ENCODE measurements around the gene RPL10. TPM values are rescaled to one million over a fixed set of nuclear protein-coding genes. Genes with fewer than 3 reads are reported as not detected.

Gene RPL10
- total RNA-seq, 2 experiments from 2014 or later = 3,331 to 3,466 TPM

DNA sequence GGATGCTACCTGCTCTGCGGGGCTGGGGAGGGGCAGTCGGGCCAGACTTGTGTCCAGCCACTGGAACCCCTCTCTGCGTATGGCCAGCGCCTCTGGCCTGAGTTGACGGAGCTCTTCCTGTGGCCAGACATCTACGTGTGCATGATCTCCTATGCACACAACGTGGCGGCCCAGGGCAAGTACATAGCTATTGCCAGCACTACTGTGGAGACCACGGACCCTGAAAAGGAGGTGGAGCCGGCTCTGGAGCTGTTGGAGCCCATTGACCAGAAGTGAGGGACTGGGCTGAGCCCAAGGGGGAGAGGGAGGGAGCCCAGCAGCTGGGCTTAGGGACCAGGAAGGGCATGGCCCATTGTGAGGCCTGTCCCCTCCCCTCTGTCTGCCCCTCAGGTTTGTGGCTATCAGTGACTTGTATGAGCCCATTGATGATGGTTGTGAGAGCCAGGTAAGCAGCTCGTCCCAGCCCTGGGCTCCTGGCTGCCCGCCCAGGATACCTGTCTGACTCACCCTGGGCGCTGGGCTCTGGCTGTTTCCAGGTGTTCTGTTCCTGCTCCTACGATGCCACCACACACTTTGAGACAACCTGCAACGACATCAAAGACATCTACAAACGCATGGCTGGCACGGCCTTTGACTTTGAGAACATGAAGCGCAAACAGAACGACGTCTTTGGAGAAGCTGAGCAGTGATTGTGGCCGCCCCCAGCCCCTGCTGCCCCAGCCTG, 44.0 kb downstream of the RPL10 start:
- no peaks in the 10 kb centered on the region for H3K9me3 Mint-ChIP-seq
- H3K36me3 Mint-ChIP-seq (ENCODE audit: low read depth) = peaks cover 8% of the 10 kb centered on the region
- DNase-seq = no peak
- no peak overlapping the region for H3K4me3 Mint-ChIP-seq
- peaks cover 18% of the 10 kb centered on the region for H3K4me1 Mint-ChIP-seq (ENCODE audit: low read depth)
- no peak overlapping the region for H3K27ac Mint-ChIP-seq
- H3K27me3 Mint-ChIP-seq (ENCODE audit: low read depth) = no peaks in the 10 kb centered on the region
- CTCF ChIA-PET = no interaction called here
- intact Hi-C loops (cut with micrococcal nuclease) = loop anchor here (5.0 kb wide), 2 partner anchors 35 to 45 kb away; partner anchors contain the start of genes LAGE3 and RPL10

DNA sequence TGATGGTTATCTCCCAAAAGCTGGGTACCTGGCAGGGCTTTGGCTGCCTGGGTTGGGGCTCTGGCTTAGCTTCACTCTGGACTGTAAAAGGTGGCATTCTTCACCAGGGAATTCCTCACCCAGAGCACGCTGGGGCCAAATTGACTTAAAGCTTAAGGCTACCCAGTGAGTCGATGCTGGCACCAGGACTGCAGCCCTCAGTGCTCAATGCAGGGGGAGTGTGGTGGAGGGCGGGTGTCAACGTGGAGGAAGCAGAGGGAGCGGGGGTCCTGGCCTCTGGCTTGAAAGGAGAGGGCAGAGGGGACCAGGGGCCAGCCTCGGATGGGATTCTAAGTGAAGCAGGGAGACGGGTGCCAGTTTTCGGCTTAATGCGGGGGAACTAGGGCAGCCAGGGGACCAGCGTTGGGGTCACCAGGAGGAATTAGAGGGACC, 45.3 kb downstream of the RPL10 start:
- Mint-ChIP-seq H3K27ac (peak overlapping the region; percentile 30), H3K36me3 (ENCODE audit: low read depth) (peaks cover 8% of the 10 kb centered on the region), H3K4me1 (ENCODE audit: low read depth) (peaks cover 13% of the 10 kb centered on the region), H3K4me3 (peak overlapping the region; percentile 65), H3K9me3 (no peaks in the 10 kb centered on the region), H3K27me3 (ENCODE audit: low read depth) (no peaks in the 10 kb centered on the region)
- intact Hi-C loops (cut with micrococcal nuclease) = loop anchor here (5.0 kb wide), 2 partner anchors 34 to 46 kb away; partner anchors contain the start of genes LAGE3 and RPL10
- CTCF ChIA-PET = interaction anchor here (1.1 kb wide), 1 partner anchor 83 kb away, joined by 4 read pairs; no protein-coding TSS in a partner anchor
- DNase-seq = no peak

GRCh38 chrX:154443992-154444754, 46.0 kb downstream of the RPL10 start, which contains the start of gene FAM50A:
Gene FAM50A, plus strand, starts transcription at chrX:154444141. Its CDS starts 95 bp downstream, at chrX:154444236.
- CTCF ChIA-PET = interaction anchor here (1.1 kb wide), 1 partner anchor 83 kb away, joined by 4 read pairs; no protein-coding TSS in a partner anchor
- Mint-ChIP-seq H3K27ac (peak within 1 kb of the TSS; percentile 30), H3K4me1 (ENCODE audit: low read depth) (peaks cover 9% of the 10 kb centered on the region), H3K27me3 (ENCODE audit: low read depth) (no peaks in the 10 kb centered on the region), H3K9me3 (no peaks in the 10 kb centered on the region), H3K4me3 (peak within 1 kb of the TSS; percentile 67), H3K36me3 (ENCODE audit: low read depth) (peaks cover 8% of the 10 kb centered on the region)
- intact Hi-C loops (cut with micrococcal nuclease) = loop anchor here (5.0 kb wide), 2 partner anchors 33 to 47 kb away; partner anchors contain the start of genes LAGE3 and RPL10
- DNase-seq = peak; percentile 65

- Mint-ChIP-seq H3K4me3 (peak overlapping the region; percentile 38), H3K36me3 (ENCODE audit: low read depth) (peaks cover 8% of the 10 kb centered on the region), H3K9me3 (no peaks in the 10 kb centered on the region), H3K27ac (no peak overlapping the region), H3K27me3 (ENCODE audit: low read depth) (no peaks in the 10 kb centered on the region), H3K4me1 (ENCODE audit: low read depth) (peaks cover 9% of the 10 kb centered on the region)
- DNase-seq = no peak
- CTCF ChIA-PET = no interaction called here
- intact Hi-C loops (cut with micrococcal nuclease) = loop anchor here (5.0 kb wide), 2 partner anchors 32 to 48 kb away; partner anchors contain the start of genes LAGE3 and RPL10
Observed at GRCh38 chrX:154444755-154445246, 46.6 kb downstream of the RPL10 start.

GRCh38 chrX:154445776-154446175, 47.6 kb downstream of the RPL10 start:
- H3K4me3 Mint-ChIP-seq = peak overlapping the region; percentile 29
- peaks cover 5% of the 10 kb centered on the region for H3K4me1 Mint-ChIP-seq (ENCODE audit: low read depth)
- CTCF ChIA-PET = no interaction called here
- no peaks in the 10 kb centered on the region for H3K27me3 Mint-ChIP-seq (ENCODE audit: low read depth)
- no peaks in the 10 kb centered on the region for H3K9me3 Mint-ChIP-seq
- intact Hi-C loops (cut with micrococcal nuclease) = no loop called here
- peaks cover 9% of the 10 kb centered on the region for H3K36me3 Mint-ChIP-seq (ENCODE audit: low read depth)
- no peak for DNase-seq
- no peak overlapping the region for H3K27ac Mint-ChIP-seq

DNA sequence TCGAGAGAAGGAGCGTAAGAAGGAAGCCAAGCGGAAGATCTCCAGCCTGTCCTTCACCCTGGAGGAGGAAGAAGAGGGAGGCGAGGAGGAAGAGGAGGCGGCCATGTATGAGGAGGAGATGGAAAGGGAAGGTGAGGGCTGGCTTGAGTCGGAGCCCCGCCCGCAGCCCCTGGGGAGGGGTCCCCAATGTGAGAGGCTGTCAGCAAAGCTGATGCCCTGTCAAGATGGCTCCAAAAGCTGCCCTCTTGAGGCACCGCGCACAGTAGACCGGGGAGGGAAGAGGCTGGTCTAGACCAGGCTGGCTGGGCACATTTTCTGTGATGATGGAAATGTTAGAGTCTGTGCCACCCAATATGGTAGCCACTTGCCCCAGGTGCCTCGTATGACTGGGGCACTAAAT, 48.3 kb downstream of the RPL10 start:
- DNase-seq = no peak
- Mint-ChIP-seq H3K4me1 (ENCODE audit: low read depth) (peaks cover 1% of the 10 kb centered on the region), H3K36me3 (ENCODE audit: low read depth) (peaks cover 9% of the 10 kb centered on the region), H3K27ac (no peak overlapping the region), H3K4me3 (no peak overlapping the region), H3K27me3 (ENCODE audit: low read depth) (no peaks in the 10 kb centered on the region), H3K9me3 (no peaks in the 10 kb centered on the region)
- intact Hi-C loops (cut with micrococcal nuclease) = no loop called here
- CTCF ChIA-PET = no interaction called here

- no peaks in the 10 kb centered on the region for H3K9me3 Mint-ChIP-seq
- CTCF ChIA-PET = no interaction called here
- H3K4me1 Mint-ChIP-seq (ENCODE audit: low read depth) = peaks cover 1% of the 10 kb centered on the region
- H3K36me3 Mint-ChIP-seq (ENCODE audit: low read depth) = peaks cover 11% of the 10 kb centered on the region
- H3K27me3 Mint-ChIP-seq (ENCODE audit: low read depth) = no peaks in the 10 kb centered on the region
- DNase-seq = no peak
- H3K4me3 Mint-ChIP-seq = no peak overlapping the region
- intact Hi-C loops (cut with micrococcal nuclease) = no loop called here
- no peak overlapping the region for H3K27ac Mint-ChIP-seq
Observed at GRCh38 chrX:154448484-154448883, 50.3 kb downstream of the RPL10 start.

- DNase-seq = no peak
- Mint-ChIP-seq H3K4me1 (ENCODE audit: low read depth) (peaks cover 1% of the 10 kb centered on the region), H3K27ac (no peak overlapping the region), H3K9me3 (no peaks in the 10 kb centered on the region), H3K27me3 (ENCODE audit: low read depth) (no peaks in the 10 kb centered on the region), H3K4me3 (no peak overlapping the region), H3K36me3 (ENCODE audit: low read depth) (peaks cover 11% of the 10 kb centered on the region)
- CTCF ChIA-PET = no interaction called here
- intact Hi-C loops (cut with micrococcal nuclease) = no loop called here
Observed at GRCh38 chrX:154449618-154450017, 51.4 kb downstream of the RPL10 start.

- Mint-ChIP-seq H3K4me3 (no peak overlapping the region), H3K36me3 (ENCODE audit: low read depth) (peaks cover 11% of the 10 kb centered on the region), H3K9me3 (no peaks in the 10 kb centered on the region), H3K27me3 (ENCODE audit: low read depth) (no peaks in the 10 kb centered on the region), H3K27ac (no peak overlapping the region), H3K4me1 (ENCODE audit: low read depth) (peaks cover 1% of the 10 kb centered on the region)
- no peak for DNase-seq
- intact Hi-C loops (cut with micrococcal nuclease) = no loop called here
- CTCF ChIA-PET = interaction anchor here (0.6 kb wide), 1 partner anchor 633 kb away, joined by 3 read pairs; no protein-coding TSS in a partner anchor
Observed at GRCh38 chrX:154450312-154450711, 52.1 kb downstream of the RPL10 start.

Small RNA genes within 50 kb of the gene (microRNA-seq; reads per million reads assigned to microRNA genes)
- not detected for gene MIR6858 (ENCODE audit: borderline microRNAs expressed, borderline replicate concordance)

Other genes starting within 250 kb of the RPL10 start
- not detected for gene OPN1MW, start 215.8 kb upstream of the RPL10 start, total RNA-seq
- gene OPN1MW2, start 178.6 kb upstream of the RPL10 start, total RNA-seq = not detected
- not detected for gene OPN1MW3, start 140.8 kb upstream of the RPL10 start, total RNA-seq
- gene TEX28, start 103.3 kb upstream of the RPL10 start, total RNA-seq = not detected
- gene TKTL1, start 102.6 kb upstream of the RPL10 start, total RNA-seq = not detected
- gene FLNA, start 23.7 kb upstream of the RPL10 start, total RNA-seq = 100 to 1,000 TPM; 398 to 404 TPM
- 10 to 100 TPM; 62.7 to 70.0 TPM for gene EMD, start 19.1 kb upstream of the RPL10 start, total RNA-seq
- gene DNASE1L1, start 10.9 kb downstream of the RPL10 start, total RNA-seq = 1 to 10 TPM; 7.9 to 9.0 TPM
- 10 to 100 TPM; 63.7 to 66.5 TPM for gene TAFAZZIN, start 13.2 kb downstream of the RPL10 start, total RNA-seq
- 10 to 100 TPM; 20.3 to 21.1 TPM for gene ATP6AP1, start 30.3 kb downstream of the RPL10 start, total RNA-seq
- 10 to 100 TPM; 93.6 to 96.9 TPM for gene GDI1, start 38.8 kb downstream of the RPL10 start, total RNA-seq
- gene FAM50A, start 45.8 kb downstream of the RPL10 start, total RNA-seq = 10 to 100 TPM; 39.7 to 43.7 TPM
- gene PLXNA3, start 59.9 kb downstream of the RPL10 start, total RNA-seq = 1 to 10 TPM; 5.9 to 7.6 TPM
- gene LAGE3, start 80.9 kb downstream of the RPL10 start, total RNA-seq = 10 to 100 TPM; 42.3 to 42.8 TPM
- gene UBL4A, start 88.2 kb downstream of the RPL10 start, total RNA-seq = 10 to 100 TPM; 37.4 to 38.2 TPM
- gene SLC10A3, start 92.3 kb downstream of the RPL10 start, total RNA-seq = 1 to 10 TPM; 6.7 to 6.9 TPM
- gene FAM3A, start 117.9 kb downstream of the RPL10 start, total RNA-seq = 10 to 100 TPM; 17.8 to 21.4 TPM
- gene G6PD, start 148.5 kb downstream of the RPL10 start, total RNA-seq = 10 to 100 TPM; 63.7 to 64.4 TPM
- gene IKBKG, start 149.2 kb downstream of the RPL10 start, total RNA-seq = 10 to 100 TPM; 42.2 to 42.6 TPM
- gene CTAG1A, start 186.8 kb downstream of the RPL10 start, total RNA-seq = not detected
- gene CTAG1B, start 220.9 kb downstream of the RPL10 start, total RNA-seq = not detected

Measured in activated naive CD4-positive, alpha-beta T cell treated with anti-CD3 and anti-CD28 coated beads for 36 hours (primary cell).